Measurements from ENCODE around the gene IMPG2.

DNA sequence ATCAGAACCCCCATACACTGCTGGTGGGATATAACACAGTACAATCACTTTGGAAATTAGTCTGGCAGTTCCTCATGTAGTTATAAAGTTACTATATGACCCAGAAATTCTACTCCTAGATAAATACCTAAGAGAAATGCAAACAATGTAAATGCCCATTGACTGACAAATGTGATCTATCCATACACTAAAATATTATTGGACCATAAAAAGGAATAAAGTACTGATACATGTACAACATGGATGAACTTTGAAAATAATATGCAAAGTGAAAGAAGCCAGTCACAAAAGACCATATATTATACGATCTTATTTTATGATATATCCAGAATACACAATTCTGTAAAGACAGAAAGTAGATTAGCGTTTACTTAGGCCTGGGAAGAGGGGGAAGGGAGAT lies 7.8 kb downstream of the IMPG2 start:
- TF ChIP-seq POLR2A (IDR thresholded peaks at IDR 0.05) (no peak), CTCF (IDR thresholded peaks at IDR 0.05) (no peak)

All from ovary (tissue), 3 donors.